KOPT-K1 (cell line): Measurements from ENCODE around the gene TBC1D3B.
"Not testable (repeated sequence)": the region's sequence is repeated elsewhere in the genome, so short reads cannot be mapped to it uniquely, and the experiment has no call there.

Source experiments
- H3K27ac ChIP-seq: fragments of 200-600 bp; sonication (generic); 2 replicates; pipeline ENCODE4 v1.5.1; 2016; ENCODE audit warnings: antibody characterized with exemption, mild to moderate bottlenecking, low read depth, low read length; ENCODE audit not compliant: poor library complexity, severe bottlenecking
- H3K36me3 ChIP-seq: fragments of 200-600 bp; sonication (generic); 2 replicates; pipeline ENCODE4 v1.5.1; 2017; ENCODE audit warnings: antibody characterized with exemption, mild to moderate bottlenecking, low read length, moderate library complexity; ENCODE audit not compliant: insufficient read depth
- H3K9me3 ChIP-seq: fragments of 200-600 bp; sonication (generic); 2 replicates; pipeline ENCODE4 v1.5.1; 2017; ENCODE audit warnings: antibody characterized with exemption, low read length, mild to moderate bottlenecking; ENCODE audit not compliant: insufficient read depth, poor library complexity, severe bottlenecking

Gene TBC1D3B

GRCh38 chr17:36130346-36130745 is 46.1 kb downstream of the TBC1D3B start:
- Histone ChIP-seq H3K36me3 (no peaks in the 10 kb centered on the region), H3K9me3 (peaks cover 24% of the 10 kb centered on the region), H3K27ac (no peak overlapping the region)

- H3K9me3 ChIP-seq: peaks cover 31% of the 10 kb centered on the region
- no peak overlapping the region for H3K27ac ChIP-seq
- H3K36me3 ChIP-seq: no peaks in the 10 kb centered on the region
Measured at GRCh38 chr17:36129616-36130015, 46.8 kb downstream of the TBC1D3B start.

- Histone ChIP-seq H3K27ac (no peak overlapping the region), H3K9me3 (peaks cover 31% of the 10 kb centered on the region), H3K36me3 (no peaks in the 10 kb centered on the region)
Measured at GRCh38 chr17:36128411-36128978, 47.9 kb downstream of the TBC1D3B start.

DNA sequence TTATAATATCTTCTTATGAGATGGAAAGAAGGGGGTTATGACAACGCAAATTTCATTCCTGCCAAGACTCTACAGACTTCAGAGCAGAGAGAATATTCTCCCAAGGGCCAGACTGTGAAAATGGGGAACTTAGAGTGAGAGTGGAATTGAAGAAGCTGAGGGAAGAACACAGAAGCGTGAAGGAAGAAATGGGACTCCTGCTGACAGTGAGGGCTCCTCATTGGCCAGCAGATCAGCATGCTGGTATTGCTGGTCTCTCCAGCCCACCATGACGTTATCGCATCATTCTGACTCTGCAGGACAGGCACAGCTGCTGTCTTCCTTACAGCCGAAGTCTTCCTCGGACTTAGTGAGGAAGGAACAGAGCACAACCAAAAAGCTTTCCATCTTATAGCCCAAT is 48.5 kb downstream of the TBC1D3B start:
- Histone ChIP-seq H3K36me3 (no peaks in the 10 kb centered on the region), H3K27ac (no peak overlapping the region), H3K9me3 (peaks cover 31% of the 10 kb centered on the region)

DNA sequence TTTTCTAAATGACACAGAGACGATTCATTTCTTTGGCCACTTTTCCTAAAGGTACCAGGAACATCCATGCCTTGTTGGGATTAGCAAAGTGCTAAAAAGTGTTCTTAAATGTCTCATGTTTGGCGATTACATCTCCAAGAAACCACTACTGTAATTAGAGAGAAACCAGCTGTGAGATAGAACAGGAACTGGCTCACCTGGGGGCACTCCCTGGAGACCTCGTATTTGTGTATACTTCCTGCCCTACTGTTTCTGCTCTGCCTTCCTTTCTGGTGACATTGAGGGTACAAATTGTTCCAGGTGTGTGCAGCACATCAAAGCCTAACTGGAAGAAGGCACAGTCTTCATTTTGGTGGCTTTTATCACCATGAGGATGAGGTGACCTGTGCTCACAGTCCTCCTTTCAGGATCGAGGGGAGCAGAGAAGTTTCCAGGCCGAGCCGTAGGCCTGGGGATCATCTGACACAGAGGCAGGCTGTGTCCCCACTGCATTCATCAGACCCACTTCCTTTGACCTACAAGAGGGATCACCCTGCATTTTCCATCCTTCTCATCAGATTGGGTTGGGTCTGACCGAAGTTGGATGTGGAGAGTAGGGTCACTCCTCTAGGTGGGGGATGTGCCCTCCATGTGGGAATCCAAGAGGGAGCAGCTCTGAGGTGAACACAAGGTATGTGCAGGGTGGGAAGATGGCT is 49.1 kb downstream of the TBC1D3B start:
- Histone ChIP-seq H3K27ac (no peak overlapping the region), H3K9me3 (peaks cover 31% of the 10 kb centered on the region), H3K36me3 (no peaks in the 10 kb centered on the region)

DNA sequence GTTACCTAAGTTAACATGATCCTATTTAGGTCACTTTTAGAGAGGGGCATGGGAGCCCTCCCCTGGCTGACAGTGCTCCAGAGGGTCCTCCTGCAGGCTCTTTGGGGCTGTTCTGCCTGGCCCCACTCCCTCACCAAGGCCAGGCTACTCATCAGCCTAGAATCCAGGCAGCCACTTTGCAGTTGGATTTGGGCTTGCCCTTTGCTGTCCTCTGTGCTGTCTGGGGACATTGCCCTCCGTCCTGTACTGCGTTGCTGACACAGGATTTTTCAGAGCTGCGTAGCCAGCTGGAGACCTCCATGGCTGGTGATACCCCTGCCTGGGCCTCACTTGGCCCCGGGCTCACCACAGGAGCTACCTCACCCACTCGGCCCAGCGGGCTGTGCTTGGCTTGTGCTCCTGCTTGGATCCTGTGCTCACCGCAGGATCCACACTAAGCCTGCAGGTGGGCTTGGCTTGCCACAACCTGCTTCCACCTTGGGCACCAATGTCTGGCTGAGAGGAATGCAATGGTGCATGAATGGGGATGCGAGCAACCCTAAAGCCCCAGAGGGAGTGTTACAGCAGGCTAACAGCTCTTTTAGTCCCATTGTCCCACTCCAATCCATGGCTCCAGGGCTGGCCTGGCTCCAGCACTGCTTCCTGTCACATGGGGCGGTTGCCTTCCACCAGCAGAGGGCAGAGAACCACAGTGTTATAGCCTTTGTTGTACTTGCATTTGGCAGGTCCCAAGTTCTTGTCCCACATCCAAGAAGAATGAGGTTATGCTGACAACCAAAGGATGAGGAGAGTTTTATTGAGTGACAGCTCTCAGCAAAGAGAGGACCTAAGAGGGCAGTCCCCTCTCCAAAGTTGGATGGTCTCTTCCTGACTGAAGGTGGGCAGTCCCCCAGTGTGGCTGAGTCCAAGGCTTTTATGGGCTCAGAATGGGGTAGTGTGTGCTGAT is 51.3 kb downstream of the TBC1D3B start:
- peaks cover 31% of the 10 kb centered on the region for H3K9me3 ChIP-seq
- no peak overlapping the region for H3K27ac ChIP-seq
- H3K36me3 ChIP-seq: no peaks in the 10 kb centered on the region

DNA sequence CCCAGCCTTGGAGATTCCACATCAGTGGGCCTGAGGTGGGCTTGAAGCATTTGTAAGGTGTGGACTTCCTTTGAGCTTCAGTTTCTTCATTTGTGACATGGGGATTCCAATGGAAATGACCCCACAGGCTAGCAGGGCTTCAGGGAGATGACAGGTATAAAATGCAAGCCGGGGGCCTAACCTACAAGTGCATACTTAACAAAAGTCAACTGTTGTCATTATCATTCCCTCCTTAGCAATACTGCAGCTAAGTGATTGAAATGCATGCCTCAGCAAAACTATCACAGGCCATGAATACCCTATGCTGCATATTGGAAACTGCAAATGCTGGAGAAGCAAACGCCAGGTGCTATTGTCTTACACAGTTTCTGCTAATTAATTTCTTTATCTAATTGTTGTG is 53.0 kb downstream of the TBC1D3B start:
- H3K27ac ChIP-seq: no peak overlapping the region
- no peaks in the 10 kb centered on the region for H3K36me3 ChIP-seq
- peaks cover 31% of the 10 kb centered on the region for H3K9me3 ChIP-seq

GRCh38 chr17:36121099-36121498 is 55.3 kb downstream of the TBC1D3B start:
- H3K36me3 ChIP-seq, H3K27ac ChIP-seq: not testable (repeated sequence)
- peaks cover 15% of the 10 kb centered on the region for H3K9me3 ChIP-seq

DNA sequence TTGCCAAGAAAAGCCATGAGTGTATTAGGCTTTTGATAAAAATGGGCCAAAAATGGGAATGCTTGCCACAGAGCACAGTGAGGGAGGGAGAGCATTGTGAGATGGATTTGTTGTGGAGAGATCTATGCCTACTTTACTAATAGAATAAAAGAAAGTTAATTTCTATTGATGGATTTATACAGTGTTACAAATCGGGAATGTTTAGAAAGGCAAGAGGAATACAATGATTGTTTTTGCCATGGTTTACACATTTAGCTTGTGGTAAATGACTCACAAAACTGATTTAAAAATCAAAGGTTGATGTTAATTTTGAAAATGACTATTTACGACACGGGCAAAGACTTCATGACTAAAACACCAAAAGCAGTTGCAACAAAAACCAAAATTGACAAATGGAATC is 56.2 kb downstream of the TBC1D3B start:
- peaks cover 6% of the 10 kb centered on the region for H3K9me3 ChIP-seq
- H3K36me3 ChIP-seq: no peaks in the 10 kb centered on the region
- no peak overlapping the region for H3K27ac ChIP-seq

DNA sequence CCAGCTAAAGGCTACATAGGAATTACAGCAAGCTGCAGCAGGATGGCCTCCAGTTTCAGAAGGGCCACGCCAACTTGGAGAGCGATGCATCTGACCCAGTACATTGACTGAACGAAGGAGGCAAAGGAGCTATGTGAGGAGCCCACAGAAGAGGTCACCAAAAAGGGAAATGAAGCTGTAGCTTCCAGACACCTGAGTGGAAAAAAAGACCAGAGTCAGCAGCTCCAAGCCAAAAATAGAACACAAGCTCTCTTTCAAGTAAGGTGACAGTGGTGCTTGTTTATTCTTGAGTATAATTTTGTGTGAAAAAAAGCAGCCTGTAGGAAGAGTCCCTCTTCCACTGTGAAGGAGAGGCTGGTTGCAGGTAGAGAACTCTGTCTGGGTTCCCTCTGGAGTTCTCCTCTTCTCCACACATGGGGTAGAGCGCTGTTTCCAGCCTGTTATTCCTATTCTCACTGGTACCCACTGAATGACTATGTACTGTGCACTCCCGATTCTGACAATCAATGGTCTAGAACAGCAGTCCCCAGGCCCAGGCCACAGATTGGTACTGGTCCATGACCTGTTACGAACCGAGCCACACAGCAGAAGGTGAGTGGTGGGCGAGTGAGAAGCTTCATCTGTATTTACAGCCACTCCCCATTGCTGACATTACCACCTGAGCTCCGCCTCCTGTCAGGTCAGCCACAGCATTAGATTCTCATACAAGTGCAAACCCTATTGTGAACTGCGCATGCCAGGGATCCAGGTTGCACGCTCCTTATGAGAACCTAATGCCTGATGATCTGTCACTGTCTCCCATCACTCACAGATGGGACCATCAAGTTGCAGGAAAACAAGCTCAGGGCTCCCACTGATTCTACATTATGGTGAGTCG is 57.7 kb downstream of the TBC1D3B start:
- Histone ChIP-seq H3K9me3 (no peaks in the 10 kb centered on the region), H3K36me3 (no peaks in the 10 kb centered on the region), H3K27ac (no peak overlapping the region)

DNA sequence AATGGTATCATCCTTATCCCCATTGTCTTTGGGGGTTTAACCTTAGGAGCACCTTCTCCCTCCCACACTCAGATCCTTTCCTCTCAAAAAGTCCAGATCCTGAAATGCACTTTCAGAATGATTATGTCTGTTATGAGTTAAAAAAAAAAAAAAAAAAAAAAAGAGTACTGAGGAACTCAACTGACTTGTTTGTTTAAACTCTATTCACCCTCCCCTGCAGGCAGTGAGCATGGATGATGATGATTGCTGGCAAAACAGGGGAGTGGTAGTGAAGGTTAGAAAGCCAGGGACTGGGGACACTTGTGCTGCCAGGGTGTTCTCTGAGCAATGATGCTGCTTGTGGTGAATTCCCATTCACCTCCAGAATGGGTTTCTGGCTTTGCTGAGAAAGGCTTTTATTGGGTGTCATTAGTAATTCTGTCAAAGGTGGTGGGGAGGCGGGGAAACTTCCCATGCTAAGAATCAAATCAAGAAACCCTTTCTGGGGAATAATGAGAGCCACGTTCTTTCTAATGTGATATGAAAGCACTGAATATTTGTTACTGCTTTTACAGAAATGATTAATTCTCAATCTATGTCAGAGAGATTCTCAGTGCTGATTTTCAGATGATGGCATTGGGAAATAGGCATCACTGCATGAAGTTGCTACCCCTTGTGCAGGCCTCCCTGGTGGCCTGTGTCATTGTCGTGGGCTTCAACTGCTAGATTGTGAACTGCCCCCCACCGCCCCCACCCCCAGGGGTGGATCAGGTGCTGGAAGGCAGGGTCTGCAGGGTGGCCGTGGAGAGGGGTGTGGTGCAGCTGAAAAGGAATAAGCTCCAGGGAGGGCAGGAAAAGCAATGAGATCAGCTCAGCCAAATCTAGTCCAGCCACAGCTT is 58.7 kb downstream of the TBC1D3B start:
- no peaks in the 10 kb centered on the region for H3K36me3 ChIP-seq

More for the DNA sequence above, 58.7 kb downstream of the TBC1D3B start:
- Histone ChIP-seq H3K27ac (no peak overlapping the region), H3K9me3 (no peaks in the 10 kb centered on the region)
